GM12865 (cell line): ENCODE measurements around the gene ZNF689.

Source experiments
- DNase-seq: peaks from one replicate; pipeline ENCODE4 v3.0.0; 2010; ENCODE audit warnings: low read depth
- H3K4me3 ChIP-seq: 2 replicates; pipeline ENCODE4 v1.5.1; 2011; ENCODE audit warnings: mild to moderate bottlenecking, low read depth, low read length, control low read depth
- TF ChIP-seq, protein P1 (sequence below): IDR thresholded peaks from 2 replicates; pipeline ENCODE4 v1.5.1; 2011; ENCODE audit warnings: low read length, control low read depth, low read depth, inconsistent platforms; ENCODE audit not compliant: insufficient read depth; ENCODE audit errors: missing control alignments

Gene ZNF689

DNA sequence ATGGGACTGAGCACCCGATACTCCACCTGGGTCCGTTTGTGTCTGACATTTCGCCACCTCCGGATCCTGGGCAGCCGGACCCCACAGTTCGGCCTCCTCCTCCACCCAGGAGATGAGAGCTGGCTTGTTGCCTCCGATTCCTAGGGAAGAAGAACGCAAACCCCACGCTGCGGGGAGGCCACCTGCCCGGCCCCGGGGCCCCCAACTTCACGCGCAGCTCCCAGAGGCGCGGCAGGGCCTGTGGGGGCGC lies 52.6 kb downstream of the ZNF689 start:
- H3K4me3 ChIP-seq, result peak overlapping the region; percentile 83
- no peak for DNase-seq
- TF ChIP-seq, protein P1, sequence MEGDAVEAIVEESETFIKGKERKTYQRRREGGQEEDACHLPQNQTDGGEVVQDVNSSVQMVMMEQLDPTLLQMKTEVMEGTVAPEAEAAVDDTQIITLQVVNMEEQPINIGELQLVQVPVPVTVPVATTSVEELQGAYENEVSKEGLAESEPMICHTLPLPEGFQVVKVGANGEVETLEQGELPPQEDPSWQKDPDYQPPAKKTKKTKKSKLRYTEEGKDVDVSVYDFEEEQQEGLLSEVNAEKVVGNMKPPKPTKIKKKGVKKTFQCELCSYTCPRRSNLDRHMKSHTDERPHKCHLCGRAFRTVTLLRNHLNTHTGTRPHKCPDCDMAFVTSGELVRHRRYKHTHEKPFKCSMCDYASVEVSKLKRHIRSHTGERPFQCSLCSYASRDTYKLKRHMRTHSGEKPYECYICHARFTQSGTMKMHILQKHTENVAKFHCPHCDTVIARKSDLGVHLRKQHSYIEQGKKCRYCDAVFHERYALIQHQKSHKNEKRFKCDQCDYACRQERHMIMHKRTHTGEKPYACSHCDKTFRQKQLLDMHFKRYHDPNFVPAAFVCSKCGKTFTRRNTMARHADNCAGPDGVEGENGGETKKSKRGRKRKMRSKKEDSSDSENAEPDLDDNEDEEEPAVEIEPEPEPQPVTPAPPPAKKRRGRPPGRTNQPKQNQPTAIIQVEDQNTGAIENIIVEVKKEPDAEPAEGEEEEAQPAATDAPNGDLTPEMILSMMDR, result no peak

DNA sequence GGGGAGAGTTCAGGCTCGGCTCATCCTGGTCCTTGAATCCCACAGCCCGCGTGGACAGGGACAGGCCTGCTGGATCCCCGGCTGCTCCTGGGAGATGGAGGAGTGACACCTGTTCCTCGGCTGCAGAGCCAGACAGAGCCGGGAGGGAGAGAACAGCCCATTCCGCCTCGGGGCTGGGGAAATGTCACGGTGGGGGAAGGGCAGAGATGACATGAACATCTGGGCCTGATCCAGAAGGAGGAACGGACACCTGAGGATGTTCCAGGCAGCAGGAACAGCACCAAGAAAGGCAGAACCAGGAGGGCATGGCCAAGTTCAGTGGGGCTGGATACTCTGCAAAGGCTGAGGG lies 54.1 kb downstream of the ZNF689 start:
- no peak overlapping the region for H3K4me3 ChIP-seq
- TF ChIP-seq, protein P1, result no peak
- no peak for DNase-seq

DNA sequence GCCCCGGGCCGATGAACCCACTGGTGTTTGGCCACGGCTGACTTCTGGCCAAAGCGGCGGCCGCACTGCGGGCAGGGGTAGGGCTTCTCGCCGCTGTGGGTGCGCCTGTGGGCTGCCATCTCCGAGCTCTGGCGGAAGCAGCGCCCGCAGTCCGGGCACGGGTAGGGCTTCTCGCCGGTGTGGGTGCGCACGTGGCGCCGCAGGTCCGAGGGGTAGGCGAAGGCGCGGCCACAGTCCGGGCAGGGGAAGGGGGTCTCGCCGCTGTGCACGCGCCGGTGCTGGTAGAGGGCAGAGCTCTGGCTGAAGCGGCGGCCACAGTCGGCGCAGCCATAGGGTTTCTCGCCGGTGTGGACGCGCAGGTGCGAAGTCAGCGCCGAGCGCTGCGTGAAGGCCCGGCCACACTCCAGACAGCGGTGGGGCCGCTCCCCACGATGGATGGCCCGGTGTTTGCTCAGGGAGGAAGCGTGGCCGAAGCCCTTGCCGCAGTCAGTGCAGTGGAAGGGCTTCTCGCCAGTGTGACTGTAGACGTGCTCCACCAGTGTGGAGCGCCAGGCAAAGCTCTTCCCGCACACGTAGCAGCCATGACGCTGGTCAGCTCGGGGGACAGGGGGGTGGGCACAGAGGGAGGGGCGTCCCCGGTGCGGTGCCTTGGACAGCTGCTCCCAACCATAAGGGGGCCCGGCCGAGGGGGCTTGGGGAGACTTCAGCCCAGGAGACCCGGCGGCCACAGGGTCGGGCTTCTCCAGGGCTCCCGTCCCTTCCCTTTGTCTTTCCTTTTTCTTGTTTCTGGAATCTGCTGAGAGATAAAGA lies 54.7 kb downstream of the ZNF689 start:
- TF ChIP-seq, protein P1, result no peak
- no peak overlapping the region for H3K4me3 ChIP-seq
- DNase-seq, result no peak

DNA sequence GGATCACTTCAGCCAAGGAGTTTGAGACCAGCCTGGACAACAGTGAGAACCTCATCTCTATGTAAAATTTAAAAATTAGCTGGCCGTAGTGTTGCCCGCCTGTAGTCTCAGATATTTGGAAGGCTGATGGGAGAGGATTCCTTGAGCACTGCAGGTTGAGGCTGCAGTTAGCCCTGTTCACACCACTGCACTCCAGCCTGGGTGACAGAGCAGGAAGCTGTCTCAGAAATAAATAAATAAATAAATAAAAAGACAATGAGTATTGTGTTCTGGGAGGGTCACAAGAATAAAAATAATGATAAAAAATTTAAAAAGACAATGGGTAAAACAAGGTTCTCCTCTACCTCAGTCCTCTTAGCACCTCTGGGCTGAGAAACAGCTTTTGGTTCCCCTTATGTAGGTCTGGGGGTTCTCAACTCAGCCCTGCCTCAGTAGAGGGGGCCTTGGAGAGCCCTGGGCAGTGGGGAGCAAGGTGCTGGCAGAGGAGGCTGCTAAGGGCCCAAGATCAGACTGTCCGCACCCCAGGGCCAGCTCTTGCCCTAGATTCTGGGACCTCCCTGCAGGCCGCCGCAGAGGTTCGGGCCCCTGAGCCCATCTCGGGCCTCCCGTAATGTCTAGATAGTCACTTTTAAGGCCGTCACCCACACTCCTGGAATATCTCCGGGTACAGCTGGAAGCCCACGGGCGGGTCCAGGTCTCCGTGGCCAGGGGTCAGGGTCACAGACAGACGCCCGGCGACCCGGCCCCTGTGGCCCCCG lies 55.5 kb downstream of the ZNF689 start:
- H3K4me3 ChIP-seq, result no peak overlapping the region
- TF ChIP-seq, protein P1, result no peak
- DNase-seq, result no peak

DNA sequence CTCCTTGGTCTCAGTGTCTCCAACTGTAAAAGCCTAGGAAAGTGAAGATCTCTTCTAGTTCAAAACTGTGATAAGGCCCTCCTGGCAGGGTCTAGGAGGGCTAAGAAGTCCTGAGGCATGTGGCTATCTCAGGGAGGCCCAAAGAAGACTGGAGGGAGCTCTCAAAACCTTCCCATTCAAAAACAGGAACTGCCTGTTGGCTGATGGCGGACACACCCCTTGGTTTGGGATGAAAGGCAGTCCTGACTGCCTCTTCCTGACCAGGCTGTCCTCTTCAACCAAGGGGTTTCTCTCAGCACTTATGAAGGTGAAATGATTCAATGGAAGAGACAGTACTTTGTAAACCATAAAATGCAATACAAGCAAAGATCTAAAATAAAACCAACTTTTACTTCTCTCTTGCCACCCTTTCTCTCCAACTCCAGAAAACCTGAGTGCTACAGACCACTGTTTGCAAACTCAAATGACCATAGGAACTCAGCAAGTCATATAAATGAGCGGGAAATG lies 56.7 kb downstream of the ZNF689 start:
- H3K4me3 ChIP-seq, result no peak overlapping the region
- TF ChIP-seq, protein P1, result no peak
- no peak for DNase-seq

DNA sequence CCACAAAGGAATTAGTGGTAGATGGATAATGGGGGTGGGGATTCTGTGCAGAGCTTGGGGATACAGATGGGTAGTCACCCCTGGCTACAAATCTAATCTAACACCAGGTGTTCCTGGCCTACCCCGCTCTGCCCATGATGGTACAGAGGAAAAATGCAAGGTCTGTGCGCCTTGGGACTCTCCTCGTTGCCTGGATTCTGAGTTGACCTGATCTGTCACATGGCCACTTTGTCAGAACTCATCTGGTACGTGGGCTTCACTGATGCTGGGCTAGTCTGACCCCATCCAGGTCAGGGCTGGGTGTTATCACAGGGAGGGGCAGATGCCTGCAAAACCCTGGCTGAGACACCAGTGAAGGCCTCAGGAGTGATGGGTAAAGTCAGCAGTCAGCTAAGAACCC lies 57.2 kb downstream of the ZNF689 start:
- TF ChIP-seq, protein P1, result no peak
- no peak for DNase-seq
- no peak overlapping the region for H3K4me3 ChIP-seq
